HG03469 (cell line): ENCODE data around the gene DHRS7.

Experiments
- ATAC-seq: cut with Tn5 transposase; IDR thresholded peaks from one replicate; pipeline ENCODE4 v1.9.1; 2021; ENCODE audit warnings: mild to moderate bottlenecking, moderate library complexity, moderate number of reproducible peaks; ENCODE audit not compliant: unreplicated experiment

The DHRS7 gene

GRCh38 chr14:60184905-60185555 is 19.8 kb upstream of the DHRS7 start:
- ATAC-seq: no peak

DNA sequence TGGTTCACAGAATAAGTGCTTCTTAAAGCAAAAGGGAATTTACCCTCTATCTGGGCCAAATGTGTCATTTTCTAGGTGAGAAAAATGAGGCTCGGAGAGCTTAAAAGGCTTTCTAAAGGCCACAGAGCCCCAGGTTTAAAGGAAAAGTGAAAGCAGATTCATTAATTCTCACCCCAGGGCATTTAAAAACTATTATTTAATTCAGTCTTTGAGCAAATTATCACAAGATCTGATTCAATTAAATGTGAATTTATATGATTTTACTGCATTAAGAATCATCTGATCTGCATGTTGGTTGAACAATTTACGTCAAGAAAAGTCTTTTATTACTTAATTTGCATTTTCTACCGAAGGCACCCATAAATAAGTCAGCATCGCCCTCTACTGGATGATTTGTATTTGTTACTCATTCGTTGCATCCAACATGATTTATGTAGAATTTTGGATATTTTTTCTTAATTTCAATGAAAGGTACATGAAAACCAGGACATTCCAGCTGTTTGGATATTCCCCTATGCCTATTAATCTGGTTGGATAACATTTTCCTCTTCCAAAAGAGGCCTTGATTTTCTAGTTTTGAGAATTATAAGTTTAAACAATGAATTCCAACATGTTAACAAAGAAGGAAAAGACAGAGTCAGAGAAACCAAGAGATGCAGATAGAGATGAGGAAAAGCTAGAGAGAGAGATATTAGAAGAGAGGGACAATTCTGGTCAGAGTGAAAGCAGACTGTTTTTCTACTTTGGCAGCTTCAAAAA is 19.1 kb upstream of the DHRS7 start:
- ATAC-seq: no peak

DNA sequence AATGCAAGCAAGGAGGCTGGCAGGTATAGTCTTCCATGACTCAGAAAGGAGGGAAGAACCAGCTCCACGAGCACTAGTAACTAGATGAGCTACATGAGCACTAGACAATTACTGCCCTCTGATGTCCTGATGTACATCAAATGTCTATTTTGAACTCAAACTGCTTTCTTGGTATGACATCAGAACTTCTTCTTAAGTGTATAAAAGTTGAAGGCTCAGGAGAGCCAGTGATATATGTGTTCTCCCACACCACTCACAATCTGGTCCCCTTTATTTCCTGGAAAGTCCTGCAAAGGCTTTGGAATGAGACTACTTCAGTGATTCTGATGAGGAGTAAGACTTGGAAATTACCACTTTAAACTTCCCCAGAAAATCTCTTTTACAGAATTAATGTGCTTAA is 18.5 kb upstream of the DHRS7 start:
- no peak for ATAC-seq

GRCh38 chr14:60183138-60183537 is 17.9 kb upstream of the DHRS7 start:
- ATAC-seq: no peak

GRCh38 chr14:60179431-60179869 is 14.3 kb upstream of the DHRS7 start:
- no peak for ATAC-seq

DNA sequence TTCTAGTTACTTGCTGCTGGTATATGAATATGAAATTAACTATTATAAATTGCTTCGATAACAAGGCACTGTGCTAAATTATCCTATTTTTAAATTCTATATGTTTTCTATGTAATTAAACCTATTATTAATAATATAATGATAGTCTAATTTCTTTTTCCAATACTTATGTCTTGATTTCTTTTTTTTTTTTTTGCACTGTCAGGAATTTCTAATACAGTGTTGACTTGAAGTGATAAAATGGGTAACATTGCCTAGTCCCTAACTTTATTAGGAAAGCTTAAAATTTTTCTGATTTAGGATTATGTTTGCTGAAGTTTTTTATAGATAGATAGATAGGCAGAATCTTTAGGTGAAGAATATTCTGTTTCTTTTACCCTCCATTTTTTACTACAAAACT is 13.6 kb upstream of the DHRS7 start:
- ATAC-seq: no peak

- ATAC-seq: no peak
Observed at GRCh38 chr14:60178164-60178563, 13.0 kb upstream of the DHRS7 start.

- no peak for ATAC-seq
Observed at GRCh38 chr14:60175255-60175902, 10.2 kb upstream of the DHRS7 start.

GRCh38 chr14:60174352-60175254 is 9.4 kb upstream of the DHRS7 start:
- ATAC-seq: no peak

DNA sequence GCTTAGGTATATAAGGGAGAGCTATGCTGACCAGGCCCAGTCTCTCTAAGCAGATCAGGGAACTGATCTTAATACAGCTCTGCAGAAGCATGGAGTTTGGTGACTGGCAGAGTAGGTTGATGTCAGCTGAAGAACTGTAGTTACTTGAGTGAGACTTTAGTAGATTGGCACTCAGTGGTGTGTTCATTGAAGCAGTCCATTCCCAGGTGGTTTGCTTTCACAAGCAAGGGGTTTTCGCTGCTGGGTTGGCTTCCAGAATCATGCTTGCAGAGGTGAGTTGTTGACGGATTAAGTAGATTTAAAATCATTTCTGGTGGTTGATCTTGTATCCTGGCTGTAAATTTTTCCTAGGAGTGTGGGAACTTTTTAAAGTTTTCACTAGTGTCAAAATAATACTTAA is 6.5 kb upstream of the DHRS7 start:
- no peak for ATAC-seq

DNA sequence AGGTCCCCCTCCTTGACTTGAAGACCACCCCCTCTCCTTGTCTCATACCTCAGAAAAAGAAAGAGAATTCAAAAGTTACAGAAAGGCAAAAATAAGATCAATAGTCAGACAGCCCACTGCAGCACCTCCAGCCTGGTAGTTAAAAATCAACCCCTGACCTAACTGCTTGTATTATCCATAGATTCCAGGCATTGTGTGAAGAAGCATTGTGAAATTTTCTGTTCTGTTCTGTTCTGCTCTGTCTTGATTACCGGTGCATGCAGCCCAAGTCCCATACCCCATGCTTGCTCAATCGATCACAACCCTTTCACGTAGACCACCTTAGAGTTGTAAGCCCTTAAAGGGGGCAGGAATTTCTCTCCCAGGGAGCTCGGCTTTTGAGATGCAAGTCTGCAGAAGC is 5.8 kb upstream of the DHRS7 start:
- ATAC-seq: no peak

DNA sequence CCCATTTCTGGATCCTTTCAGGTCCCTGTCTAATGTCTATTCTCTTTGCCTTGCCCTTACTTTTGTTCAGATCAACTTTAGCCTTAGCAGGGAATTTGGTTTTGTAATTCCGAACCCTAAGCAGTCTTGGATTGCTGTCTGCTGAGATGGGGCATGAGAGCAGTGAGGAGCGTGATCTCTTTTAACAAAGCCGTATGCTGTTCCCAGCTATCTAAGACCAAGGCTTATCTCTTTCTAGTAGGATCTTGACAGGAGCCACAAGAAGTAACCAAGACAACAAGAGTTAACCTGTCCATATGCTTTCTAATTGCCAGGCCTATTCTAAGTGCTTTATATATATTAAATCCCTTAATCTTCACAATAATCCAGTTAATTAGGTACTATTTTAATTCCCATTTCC is 4.5 kb upstream of the DHRS7 start:
- ATAC-seq: no peak

- ATAC-seq: no peak
Observed at GRCh38 chr14:60166142-60166541, 944 bp upstream of the DHRS7 start.

- ATAC-seq: no peak
Observed at GRCh38 chr14:60165547-60165876, 314 bp upstream of the DHRS7 start.

GRCh38 chr14:60164404-60164711 is 840 bp downstream of the DHRS7 start:
- ATAC-seq: no peak

DNA sequence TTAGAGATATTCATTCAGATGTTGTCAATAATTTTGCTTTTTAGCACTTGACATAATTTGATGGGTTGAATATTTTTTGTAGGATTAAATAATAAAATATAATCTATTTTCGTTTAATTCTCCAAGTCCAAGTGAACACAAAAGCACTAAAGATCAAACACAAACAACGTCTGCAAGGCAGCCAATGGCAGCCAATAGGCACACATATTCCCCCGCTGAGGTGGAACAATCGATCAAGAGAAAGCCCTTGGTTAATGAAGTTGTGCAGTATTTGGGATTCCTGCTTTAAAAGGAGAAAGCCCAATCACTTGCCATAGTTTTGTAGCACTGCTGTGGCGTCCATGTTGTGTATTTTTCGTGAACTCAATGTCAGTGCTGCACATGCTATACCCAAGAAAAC is 1.5 kb downstream of the DHRS7 start:
- no peak for ATAC-seq

GRCh38 chr14:60161196-60162107 is 3.7 kb downstream of the DHRS7 start:
- ATAC-seq: no peak

GRCh38 chr14:60160422-60160821 is 4.8 kb downstream of the DHRS7 start:
- no peak for ATAC-seq

DNA sequence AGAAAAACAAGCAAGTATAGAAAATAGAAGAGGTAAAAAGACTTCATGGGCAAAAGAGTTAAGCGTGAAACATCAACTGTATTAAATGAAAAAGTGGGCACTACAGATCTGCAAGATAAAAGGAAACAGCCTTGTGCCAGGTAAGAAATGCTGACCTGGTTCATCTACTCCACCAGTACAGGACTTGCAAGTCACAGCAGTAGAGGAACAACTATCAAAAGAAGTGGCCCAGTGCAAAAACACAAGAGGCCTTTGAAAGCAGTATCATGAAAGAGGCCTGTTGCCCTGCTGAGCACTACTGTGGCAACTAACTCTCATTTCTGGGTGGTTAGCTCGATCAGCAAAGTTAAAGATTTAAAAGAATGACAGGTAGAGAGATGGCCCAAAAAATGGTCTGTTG is 10.5 kb downstream of the DHRS7 start:
- no peak for ATAC-seq

GRCh38 chr14:60153991-60154390 is 11.2 kb downstream of the DHRS7 start:
- no peak for ATAC-seq
